Measurements from ENCODE around the gene PPM1H. TPM values are rescaled to one million over a fixed set of nuclear protein-coding genes. Genes with fewer than 3 reads are reported as not detected.

Gene PPM1H
- total RNA-seq, 1 donor, result 0.86 TPM

GRCh38 chr12:62642486-62642885, 292.5 kb downstream of the PPM1H start:
- no peak overlapping the region for H3K4me3 ChIP-seq (ENCODE audit: low read depth, low read length)
- no peak for DNase-seq (ENCODE audit: low read depth)
- no peak for TF ChIP-seq CTCF (IDR thresholded peaks at IDR 0.05; ENCODE audit: insufficient read depth, low read depth, low read length)

DNA sequence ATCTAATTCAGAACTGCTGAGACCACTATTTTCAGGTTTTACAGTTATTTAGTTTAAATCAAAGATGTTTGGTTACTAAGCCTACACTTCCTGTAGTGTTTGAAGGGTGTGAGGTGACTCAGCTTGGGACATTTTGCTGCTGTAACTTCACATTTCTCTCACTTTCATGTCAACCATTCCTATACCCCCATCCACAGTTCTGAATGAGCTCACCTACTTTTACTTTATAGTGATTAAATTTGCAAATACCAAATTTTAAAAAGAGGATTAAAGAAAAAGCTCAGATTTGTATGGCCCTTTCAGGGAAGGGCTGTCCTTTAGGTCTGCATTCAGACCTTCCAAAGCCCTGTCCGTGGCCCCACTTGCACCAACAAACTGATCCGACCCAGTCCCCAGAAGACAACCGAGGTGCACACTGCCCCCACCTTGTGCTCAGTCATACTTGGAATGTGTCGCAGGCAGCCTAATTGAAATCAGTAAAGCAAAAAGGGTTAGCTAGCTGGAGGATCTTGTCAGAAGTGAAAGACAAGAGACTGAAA, 294.0 kb downstream of the PPM1H start:
- H3K4me3 ChIP-seq (ENCODE audit: low read depth, low read length), result no peak overlapping the region
- TF ChIP-seq CTCF (IDR thresholded peaks at IDR 0.05; ENCODE audit: insufficient read depth, low read depth, low read length), result no peak
- peak; percentile 26 for DNase-seq (ENCODE audit: low read depth)

GRCh38 chr12:62637679-62638078, 297.3 kb downstream of the PPM1H start:
- no peak for TF ChIP-seq CTCF (IDR thresholded peaks at IDR 0.05; ENCODE audit: insufficient read depth, low read depth, low read length)
- no peak for DNase-seq (ENCODE audit: low read depth)
- no peak overlapping the region for H3K4me3 ChIP-seq (ENCODE audit: low read depth, low read length)

GRCh38 chr12:62635649-62636048, 299.3 kb downstream of the PPM1H start:
- no peak for DNase-seq (ENCODE audit: low read depth)
- TF ChIP-seq CTCF (IDR thresholded peaks at IDR 0.05; ENCODE audit: insufficient read depth, low read depth, low read length), result no peak
- H3K4me3 ChIP-seq (ENCODE audit: low read depth, low read length), result no peak overlapping the region

- TF ChIP-seq CTCF (IDR thresholded peaks at IDR 0.05; ENCODE audit: insufficient read depth, low read depth, low read length), result no peak
- DNase-seq (ENCODE audit: low read depth), result peak; percentile 47
- peak overlapping the region; percentile 54 for H3K4me3 ChIP-seq (ENCODE audit: low read depth, low read length)
These were observed 302.5 kb downstream of the PPM1H start for GRCh38 chr12:62632411-62632918.

DNA sequence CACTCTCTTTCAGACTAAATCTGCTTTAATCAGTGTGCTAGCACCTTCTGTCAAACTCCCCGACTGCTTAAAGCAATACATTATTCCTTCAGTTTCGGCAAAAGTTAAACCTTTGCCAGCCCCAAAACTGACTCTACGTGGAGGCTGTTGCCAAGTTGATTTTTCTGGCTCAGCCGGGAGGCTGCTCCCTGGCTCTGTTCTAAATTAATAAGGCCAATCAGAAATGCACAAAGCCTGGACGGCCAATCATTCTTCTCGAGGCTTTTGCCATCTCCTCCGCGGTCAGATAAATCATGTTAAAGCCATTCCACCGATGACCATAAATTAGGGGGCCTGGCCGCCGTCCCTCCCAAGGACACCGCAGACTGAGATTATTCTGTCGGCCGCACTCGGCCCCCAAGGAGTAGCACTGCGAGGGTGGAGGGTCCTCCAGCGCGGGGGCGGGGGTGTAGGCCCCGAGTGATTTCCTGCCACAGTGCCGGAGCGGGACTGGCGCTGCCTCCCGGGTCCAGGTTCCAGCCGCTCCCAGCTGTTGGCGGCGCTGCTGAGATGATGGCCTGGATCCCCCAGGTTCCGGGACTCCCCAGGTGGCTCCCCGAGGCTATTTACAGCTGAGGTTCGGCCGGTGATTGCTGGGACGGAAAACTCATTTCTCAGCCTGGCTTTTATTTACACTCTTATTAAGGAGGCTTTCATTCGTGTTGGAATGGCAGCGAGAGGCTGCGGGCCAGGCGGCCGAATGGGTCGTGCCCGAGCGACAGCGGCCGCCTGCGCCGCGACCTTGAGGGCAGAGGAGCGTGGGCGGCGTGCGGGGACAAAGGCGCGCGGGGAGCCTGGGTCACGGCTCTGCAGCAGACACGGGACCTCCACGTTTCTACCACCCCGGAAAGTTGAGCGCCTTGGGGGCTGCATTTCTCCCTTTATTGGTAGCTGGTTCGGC, 303.2 kb downstream of the PPM1H start:
- H3K4me3 ChIP-seq (ENCODE audit: low read depth, low read length), result peak overlapping the region; percentile 54
- DNase-seq (ENCODE audit: low read depth), result peak; percentile 70
- peak; percentile 28 for TF ChIP-seq CTCF (IDR thresholded peaks at IDR 0.05; ENCODE audit: insufficient read depth, low read depth, low read length)
